Left colon (tissue), 2 donors: ENCODE data around the gene BCAN. TPM values are rescaled to one million over a fixed set of nuclear protein-coding genes. Genes with fewer than 3 reads are reported as not detected.

ENCODE experiments used
- ATAC-seq: fragments of 200-7000 bp; cut with Tn5 transposase; one replicate; pipeline ENCODE4 v1.9.1; 2020; ENCODE audit warnings: mild to moderate bottlenecking, moderate library complexity
- DNase-seq, 2 donors: peaks; one replicate each; pipeline ENCODE4 v3.0.0-alpha.2; 2020
- intact Hi-C, 2 donors: fragments of 100-400 bp; cut with DNase I in 1 of 2; cut with micrococcal nuclease in 1 of 2; formaldehyde crosslinking; loops; one replicate each; pipeline versions ENCODE4 v1.11.2 to v1.14.0; 2022; cut with DNase I, micrococcal nuclease
- total RNA-seq, 2 donors: library from RNA; stranded (reverse); fragmentation: NEBNext Ultra II Directional; extraction: Animal tissue kit (Norgen Biotek cat#: 25700); gene quantifications; one replicate each; pipeline ENCODE4 v1.2.1, GENCODE V29; 2021
- donor health status: DM: no; HTN: no; CAD: no.
- donor health status: DM: yes; HTN: yes; CAD: no.

Gene BCAN
- total RNA-seq, 2 donors from 2014 or later, result not detected

GRCh38 chr1:156684227-156684782 is 42.4 kb downstream of the BCAN start:
- ATAC-seq (no peak), DNase-seq (no peak)
- intact Hi-C loops, result no loop called here

- intact Hi-C loops, result loop anchor here in 1 of 2 donors (5.0 kb wide), 1 partner anchor 38 kb away; the partner anchor contains the start of genes ISG20L2 and METTL25B
- ATAC-seq (peak; percentile 81), DNase-seq (peak; percentile 54 to 77)
Observed at GRCh38 chr1:156689035-156689952, 47.4 kb downstream of the BCAN start.

GRCh38 chr1:156689953-156690674 is 48.2 kb downstream of the BCAN start:
- intact Hi-C loops, result loop anchor here (5.0 kb wide), 1 partner anchor 37 kb away; the partner anchor contains the start of genes ISG20L2 (in 2 of the 2) and METTL25B (in 2 of the 2)
- ATAC-seq (no peak), DNase-seq (no peak)

- DNase-seq (no peak), ATAC-seq (no peak)
- intact Hi-C loops, result loop anchor here in 1 of 2 donors (5.0 kb wide), 1 partner anchor 37 kb away; the partner anchor contains the start of genes ISG20L2 and METTL25B
Observed at GRCh38 chr1:156690675-156691036, 48.7 kb downstream of the BCAN start.

GRCh38 chr1:156691191-156691590 is 49.3 kb downstream of the BCAN start:
- no peak for ATAC-seq
- intact Hi-C loops, result loop anchor here in 1 of 2 donors (5.0 kb wide), 1 partner anchor 36 kb away; the partner anchor contains the start of genes ISG20L2 and METTL25B

GRCh38 chr1:156691665-156692440 is 49.9 kb downstream of the BCAN start:
- ATAC-seq (no peak), DNase-seq (no peak)

More at GRCh38 chr1:156691191-156691590, 49.3 kb downstream of the BCAN start:
- DNase-seq, result no peak

GRCh38 chr1:156692441-156692924 is 50.6 kb downstream of the BCAN start:
- intact Hi-C loops, result loop anchor here in 1 of 2 donors (5.0 kb wide), 1 partner anchor 35 kb away; the partner anchor contains the start of genes ISG20L2 and METTL25B
- ATAC-seq (peak; percentile 16), DNase-seq (no peak)

More at GRCh38 chr1:156691665-156692440, 49.9 kb downstream of the BCAN start:
- intact Hi-C loops, result loop anchor here in 1 of 2 donors (5.0 kb wide), 1 partner anchor 35 kb away; the partner anchor contains the start of genes ISG20L2 and METTL25B

- intact Hi-C loops, result loop anchor here in 1 of 2 donors (5.0 kb wide), 1 partner anchor 34 kb away; the partner anchor contains the start of genes ISG20L2 and METTL25B
- DNase-seq (no peak), ATAC-seq (peak; percentile 40)
Observed at GRCh38 chr1:156692925-156693847, 51.3 kb downstream of the BCAN start.

GRCh38 chr1:156693848-156694689 is 52.2 kb downstream of the BCAN start:
- peak; percentile 85 for ATAC-seq
- intact Hi-C loops, result loop anchor here in 1 of 2 donors (5.0 kb wide), 1 partner anchor 33 kb away; the partner anchor contains the start of genes ISG20L2 and METTL25B
- DNase-seq, result peak in 1 of 2 donors; percentile 37

- no peak for DNase-seq
Observed at GRCh38 chr1:156694690-156694962, 52.7 kb downstream of the BCAN start.

GRCh38 chr1:156696755-156697154 is 54.8 kb downstream of the BCAN start:
- DNase-seq (no peak), ATAC-seq (no peak)
- intact Hi-C loops, result no loop called here

More at GRCh38 chr1:156694690-156694962, 52.7 kb downstream of the BCAN start:
- no peak for ATAC-seq
- intact Hi-C loops, result loop anchor here in 1 of 2 donors (5.0 kb wide), 1 partner anchor 33 kb away; the partner anchor contains the start of genes ISG20L2 and METTL25B

GRCh38 chr1:156697481-156697880 is 55.6 kb downstream of the BCAN start:
- intact Hi-C loops, result no loop called here
- ATAC-seq (no peak), DNase-seq (no peak)

GRCh38 chr1:156698995-156699394 is 57.1 kb downstream of the BCAN start:
- no peak for DNase-seq
- intact Hi-C loops, result no loop called here
- ATAC-seq, result no peak

GRCh38 chr1:156700736-156701531 is 59.0 kb downstream of the BCAN start:
- no peak for DNase-seq
- intact Hi-C loops, result no loop called here
- no peak for ATAC-seq

- ATAC-seq, result no peak
- intact Hi-C loops, result no loop called here
- no peak for DNase-seq
Observed at GRCh38 chr1:156703336-156703735, 61.4 kb downstream of the BCAN start.
